Neuronal stem cell (in vitro differentiated cells): ENCODE measurements around the gene ZNF189.

ENCODE experiments used
- DNase-seq: peaks from one replicate; pipeline ENCODE4 v3.0.0-alpha.2; 2013; ENCODE audit warnings: low spot score
- H2AFZ ChIP-seq: one replicate; pipeline ENCODE4 v1.6.1; 2013; ENCODE audit warnings: mild to moderate bottlenecking, low read length, inconsistent platforms
- H2AK5ac ChIP-seq: 2 replicates; pipeline ENCODE4 v1.6.1; 2013; ENCODE audit warnings: low read depth, mild to moderate bottlenecking, inconsistent platforms, low read length, moderate library complexity, mixed read lengths
- H2BK120ac ChIP-seq: 2 replicates; pipeline ENCODE4 v1.6.1; 2013; ENCODE audit warnings: low read depth, mild to moderate bottlenecking, inconsistent platforms, low read length, moderate library complexity, mixed read lengths
- H2BK12ac ChIP-seq: one replicate; pipeline ENCODE4 v1.6.1; 2013; ENCODE audit warnings: low read length, inconsistent platforms
- H2BK15ac ChIP-seq: 2 replicates; pipeline ENCODE4 v1.6.1; 2013; ENCODE audit warnings: mild to moderate bottlenecking, low read length, inconsistent platforms, mixed read lengths
- H2BK5ac ChIP-seq: one replicate; pipeline ENCODE4 v1.6.1; 2013; ENCODE audit warnings: inconsistent platforms, mild to moderate bottlenecking, low read length, moderate library complexity
- H3K14ac ChIP-seq: one replicate; pipeline ENCODE4 v1.6.1; 2013; ENCODE audit warnings: low read length, inconsistent platforms
- H3K18ac ChIP-seq: 2 replicates; pipeline ENCODE4 v1.6.1; 2013; ENCODE audit warnings: low read length, inconsistent platforms
- H3K23ac ChIP-seq: 2 replicates; pipeline ENCODE4 v1.6.1; 2013; ENCODE audit warnings: low read depth, mild to moderate bottlenecking, mixed read lengths, low read length, inconsistent platforms; ENCODE audit not compliant: poor library complexity
- H3K27ac ChIP-seq: replicated peaks from 3 replicates; pipeline ENCODE4 v1.5.1; 2013; ENCODE audit warnings: low read length, inconsistent platforms
- H3K27me3 ChIP-seq, 3 experiments: 2 replicates each; pipeline ENCODE4 v1.6.1; 2013; ENCODE audit warnings: low read length in 3 of 3, mild to moderate bottlenecking in 2 of 3, inconsistent platforms in 1 of 3, low read depth in 1 of 3, mixed read lengths in 1 of 3, moderate library complexity in 1 of 3; ENCODE audit not compliant: control insufficient read depth in 3 of 3, insufficient read depth in 3 of 3
- H3K36me3 ChIP-seq, 2 donors: replicated peaks in 1 of 2; 2 replicates each; pipeline ENCODE4 v1.6.1; 2013; ENCODE audit warnings: low read length in 2 of 2; ENCODE audit not compliant: control insufficient read depth in 2 of 2, insufficient read depth in 2 of 2
- H3K4ac ChIP-seq: 2 replicates; pipeline ENCODE4 v1.6.1; 2013; ENCODE audit warnings: inconsistent platforms, mild to moderate bottlenecking, low read length, moderate library complexity
- H3K4me1 ChIP-seq, 2 donors: 1 replicate in 1 of 2; 2 replicates in 1 of 2; pipeline ENCODE4 v1.6.1; 2013; ENCODE audit warnings: low read length in 2 of 2, low read depth in 1 of 2; ENCODE audit not compliant: control insufficient read depth in 2 of 2, insufficient read depth in 1 of 2
- H3K4me2 ChIP-seq: one replicate; pipeline ENCODE4 v1.6.1; 2013; ENCODE audit warnings: mild to moderate bottlenecking, low read length, inconsistent platforms; ENCODE audit not compliant: insufficient read depth, poor library complexity, severe bottlenecking
- H3K4me3 ChIP-seq, 2 donors: 2 replicates each; pipeline ENCODE4 v1.5.1; 2013; ENCODE audit warnings: low read length in 2 of 2, mild to moderate bottlenecking in 2 of 2, inconsistent platforms in 1 of 2, moderate library complexity in 1 of 2
- H3K79me1 ChIP-seq: one replicate; pipeline ENCODE4 v1.6.1; 2013; ENCODE audit warnings: low read depth, mild to moderate bottlenecking, inconsistent platforms, low read length, moderate library complexity
- H3K9ac ChIP-seq: one replicate; pipeline ENCODE4 v1.6.1; 2013; ENCODE audit warnings: mild to moderate bottlenecking, low read depth, low read length, inconsistent platforms; ENCODE audit not compliant: poor library complexity
- H3K9me3 ChIP-seq, 2 donors: replicated peaks in 1 of 2; 2 replicates each; pipeline versions ENCODE3 to v1.6.1; 2013; ENCODE audit warnings: low read length in 2 of 2, mild to moderate bottlenecking in 2 of 2, inconsistent platforms in 1 of 2, low read depth in 1 of 2, mixed read lengths in 1 of 2, moderate library complexity in 1 of 2; ENCODE audit not compliant: control insufficient read depth in 2 of 2, insufficient read depth in 1 of 2
- H4K8ac ChIP-seq: one replicate; pipeline ENCODE4 v1.6.1; 2013; ENCODE audit warnings: low read depth, mild to moderate bottlenecking, inconsistent platforms, low read length, moderate library complexity
- H4K91ac ChIP-seq: one replicate; pipeline ENCODE4 v1.6.1; 2013; ENCODE audit warnings: low read length, low read depth, mild to moderate bottlenecking, inconsistent platforms; ENCODE audit not compliant: poor library complexity
- WGBS, 2 donors: extraction: QIAGEN DNeasy Blood & Tissue Kit; methylation state at CpG; one replicate each; pipeline ENCODE4 v1.1.7; 2013; ENCODE audit warnings: missing lambda C conversion rate in 2 of 2, mixed read lengths in 1 of 2; ENCODE audit not compliant: insufficient read length in 2 of 2, insufficient replicate concordance in 1 of 2; ENCODE audit errors: extremely low coverage in 2 of 2; 5-methylcytosine and 5-hydroxymethylcytosine counted together

ZNF189 gene

GRCh38 chr9:101415578-101415977 lies 16.9 kb downstream of the ZNF189 start:
- Histone ChIP-seq H3K9me3 (peaks cover 6 to 14% of the 10 kb centered on the region in 2 donors), H3K9ac (no peak overlapping the region), H2BK12ac (no peak overlapping the region), H3K4me1 (no peaks in the 10 kb centered on the region), H3K18ac (no peak overlapping the region), H2AFZ (no peak overlapping the region), H2BK15ac (no peak overlapping the region), H2AK5ac (no peak overlapping the region), H4K91ac (no peak overlapping the region), H3K36me3 (no peaks in the 10 kb centered on the region), H2BK120ac (no peak overlapping the region), H3K27ac (no peak overlapping the region), H3K4me2 (no peak overlapping the region), H3K14ac (no peak overlapping the region), H3K4ac (no peak overlapping the region), H2BK5ac (no peak overlapping the region), H3K4me3 (no peak overlapping the region), H3K79me1 (no peaks in the 10 kb centered on the region), H3K23ac (no peak overlapping the region), H4K8ac (no peak overlapping the region), H3K27me3 (no peaks in the 10 kb centered on the region)
- DNase-seq: no peak

GRCh38 chr9:101417389-101417788 lies 18.7 kb downstream of the ZNF189 start:
- Histone ChIP-seq H3K23ac (no peak overlapping the region), H3K9me3 (peaks cover 3 to 6% of the 10 kb centered on the region in 2 donors), H3K4me2 (no peak overlapping the region), H3K27me3 (no peaks in the 10 kb centered on the region), H2AFZ (no peak overlapping the region), H3K4me3 (no peak overlapping the region), H3K27ac (no peak overlapping the region), H3K14ac (no peak overlapping the region), H2AK5ac (no peak overlapping the region), H2BK5ac (no peak overlapping the region), H4K91ac (no peak overlapping the region), H3K4ac (no peak overlapping the region), H3K9ac (no peak overlapping the region), H3K18ac (no peak overlapping the region), H3K4me1 (no peaks in the 10 kb centered on the region), H2BK15ac (no peak overlapping the region), H2BK120ac (no peak overlapping the region), H2BK12ac (no peak overlapping the region), H3K79me1 (no peaks in the 10 kb centered on the region), H4K8ac (no peak overlapping the region), H3K36me3 (no peaks in the 10 kb centered on the region)
- DNase-seq: no peak

- Histone ChIP-seq H3K9ac (no peak overlapping the region), H3K79me1 (no peaks in the 10 kb centered on the region), H3K9me3 (peaks cover 0 to 6% of the 10 kb centered on the region in 2 donors), H2BK12ac (no peak overlapping the region), H2BK5ac (no peak overlapping the region), H3K14ac (no peak overlapping the region), H2AFZ (no peak overlapping the region), H3K36me3 (no peaks in the 10 kb centered on the region), H2BK120ac (no peak overlapping the region), H3K27ac (no peak overlapping the region), H3K4me2 (no peak overlapping the region), H3K18ac (no peak overlapping the region), H2AK5ac (no peak overlapping the region), H3K23ac (no peak overlapping the region), H3K27me3 (no peaks in the 10 kb centered on the region), H4K8ac (no peak overlapping the region), H2BK15ac (no peak overlapping the region), H4K91ac (no peak overlapping the region), H3K4me3 (no peak overlapping the region), H3K4me1 (no peaks in the 10 kb centered on the region), H3K4ac (no peak overlapping the region)
- DNase-seq: no peak
Observed at GRCh38 chr9:101417977-101418376, 19.3 kb downstream of the ZNF189 start.

GRCh38 chr9:101418518-101419430 lies 20.1 kb downstream of the ZNF189 start:
- Histone ChIP-seq H3K27ac (no peak overlapping the region), H3K9ac (no peak overlapping the region)
- no CpG with 5 or more reads among the region's 7 CpGs for WGBS, 2 donors

More at GRCh38 chr9:101418518-101419430, 20.1 kb downstream of the ZNF189 start:
- H3K79me1 ChIP-seq: no peaks in the 10 kb centered on the region
- no peak overlapping the region for H3K14ac ChIP-seq
- no peak overlapping the region for H2BK12ac ChIP-seq
- peaks cover 0 to 3% of the 10 kb centered on the region in 2 donors for H3K9me3 ChIP-seq
- H3K4me3 ChIP-seq: no peak overlapping the region
- H2BK120ac ChIP-seq: no peak overlapping the region
- no peak overlapping the region for H4K8ac ChIP-seq
- no peaks in the 10 kb centered on the region for H3K27me3 ChIP-seq
- no peak overlapping the region for H2BK5ac ChIP-seq
- no peak overlapping the region for H3K4me2 ChIP-seq
- H3K4me1 ChIP-seq: no peaks in the 10 kb centered on the region
- no peaks in the 10 kb centered on the region for H3K36me3 ChIP-seq
- no peak overlapping the region for H4K91ac ChIP-seq
- no peak overlapping the region for H3K18ac ChIP-seq
- H3K4ac ChIP-seq: no peak overlapping the region
- no peak for DNase-seq
- no peak overlapping the region for H2AK5ac ChIP-seq
- H2AFZ ChIP-seq: no peak overlapping the region
- H2BK15ac ChIP-seq: no peak overlapping the region
- H3K23ac ChIP-seq: no peak overlapping the region
